Left ventricle myocardium inferior (tissue), 1 donor: ENCODE measurements around the gene PMEPA1. TPM values are rescaled to one million over a fixed set of nuclear protein-coding genes. Genes with fewer than 3 reads are reported as not detected.
A peak's percentile ranks its signal among the peaks of the same experiment; 100 is the strongest.

ENCODE experiments used
- DNase-seq: peaks from one replicate; pipeline ENCODE4 v3.0.0-alpha.2; 2020
- H3K27ac ChIP-seq: fragments of 200-600 bp; replicated peaks from 2 replicates; pipeline ENCODE4 v1.8.0; 2021
- H3K27me3 ChIP-seq: fragments of 200-600 bp; 2 replicates; pipeline ENCODE4 v1.8.0; 2021; ENCODE audit warnings: low read depth
- H3K36me3 ChIP-seq: fragments of 200-600 bp; 2 replicates; pipeline ENCODE4 v1.8.0; 2021
- H3K4me1 ChIP-seq: fragments of 200-600 bp; 2 replicates; pipeline ENCODE4 v1.8.0; 2021
- H3K4me3 ChIP-seq: fragments of 200-600 bp; 2 replicates; pipeline ENCODE4 v1.8.0; 2021; ENCODE audit warnings: mild to moderate bottlenecking, moderate library complexity
- H3K9me3 ChIP-seq: fragments of 200-600 bp; replicated peaks from 2 replicates; pipeline ENCODE4 v1.8.0; 2021
- CTCF ChIP-seq: fragments of 200-600 bp; IDR thresholded peaks from 2 replicates; pipeline ENCODE4 v1.8.0; 2021; ENCODE audit warnings: antibody characterized with exemption, mild to moderate bottlenecking, borderline replicate concordance
- intact Hi-C: fragments of 100-400 bp; cut with micrococcal nuclease; formaldehyde crosslinking; loops from one replicate; pipeline ENCODE4 v1.11.0; 2022
- total RNA-seq: library from RNA; stranded (reverse); fragmentation: NEBNext Ultra II Directional; extraction: Animal tissue kit (Norgen Biotek cat#: 25700); gene quantifications from one replicate; pipeline ENCODE4 v1.2.1, GENCODE V29; 2021
- donor health status: DM: no; HTN: yes; CAD: no; lungs with severe emphysema.

Gene PMEPA1
- total RNA-seq, 1 donor from 2014 or later, result 36.4 TPM

GRCh38 chr20:57711826-57712225 is 2.0 kb upstream of the PMEPA1 start:
- H3K4me1 ChIP-seq, result peaks cover 87% of the 10 kb centered on the region
- no peaks in the 10 kb centered on the region for H3K9me3 ChIP-seq
- H3K36me3 ChIP-seq, result no peaks in the 10 kb centered on the region
- DNase-seq, result no peak
- TF ChIP-seq CTCF, result no peak
- H3K27me3 ChIP-seq, result no peaks in the 10 kb centered on the region
- intact Hi-C loops, result no loop called here
- H3K4me3 ChIP-seq, result no peak overlapping the region
- peak overlapping the region; percentile 93 for H3K27ac ChIP-seq

- Histone ChIP-seq H3K27ac (peak overlapping the region; percentile 93), H3K9me3 (no peaks in the 10 kb centered on the region), H3K4me1 (peaks cover 82% of the 10 kb centered on the region), H3K4me3 (peak overlapping the region; percentile 86), H3K27me3 (no peaks in the 10 kb centered on the region), H3K36me3 (no peaks in the 10 kb centered on the region)
- TF ChIP-seq CTCF, result no peak
- no peak for DNase-seq
- intact Hi-C loops, result no loop called here
Measured at GRCh38 chr20:57711311-57711712, 1.5 kb upstream of the PMEPA1 start.

GRCh38 chr20:57710841-57711240 is 1.0 kb upstream of the PMEPA1 start:
- Histone ChIP-seq H3K4me3 (peak overlapping the region; percentile 86), H3K9me3 (no peaks in the 10 kb centered on the region), H3K27ac (peak overlapping the region; percentile 93), H3K36me3 (no peaks in the 10 kb centered on the region), H3K27me3 (no peaks in the 10 kb centered on the region), H3K4me1 (peaks cover 80% of the 10 kb centered on the region)
- TF ChIP-seq CTCF, result no peak
- intact Hi-C loops, result no loop called here
- no peak for DNase-seq

- TF ChIP-seq CTCF, result no peak
- Histone ChIP-seq H3K4me3 (peak overlapping the region; percentile 86), H3K4me1 (peaks cover 76% of the 10 kb centered on the region), H3K27me3 (no peaks in the 10 kb centered on the region), H3K27ac (peak overlapping the region; percentile 93), H3K9me3 (no peaks in the 10 kb centered on the region), H3K36me3 (no peaks in the 10 kb centered on the region)
- intact Hi-C loops, result no loop called here
- peak; percentile 43 for DNase-seq
Measured at GRCh38 chr20:57708694-57709673, 831 bp downstream of the PMEPA1 start.

GRCh38 chr20:57707849-57708693 is 1.7 kb downstream of the PMEPA1 start:
- no peaks in the 10 kb centered on the region for H3K27me3 ChIP-seq
- DNase-seq, result no peak
- TF ChIP-seq CTCF, result no peak
- H3K4me3 ChIP-seq, result peak overlapping the region; percentile 86
- peak overlapping the region; percentile 93 for H3K27ac ChIP-seq
- H3K36me3 ChIP-seq, result no peaks in the 10 kb centered on the region
- H3K9me3 ChIP-seq, result no peaks in the 10 kb centered on the region
- peaks cover 75% of the 10 kb centered on the region for H3K4me1 ChIP-seq
- intact Hi-C loops, result no loop called here
